Measurements from ENCODE around the gene AMT.

AMT gene

GRCh38 chr3:49422379-49423248 is at the start of gene AMT:
AMT (minus strand) TSS chr3:49422473; CDS start chr3:49422450, 23 bp downstream.
- no peak for DNase-seq

GRCh38 chr3:49470714-49471420 is 48.6 kb upstream of the AMT start:
- DNase-seq, result no peak

GRCh38 chr3:49469936-49470713 is 47.9 kb upstream of the AMT start, which contains the start of gene DAG1:
DAG1 (plus strand) TSS chr3:49470267; CDS start chr3:49510535, 40,268 bp downstream.
- DNase-seq, result peak; percentile 91

GRCh38 chr3:49469037-49469935 is 47.0 kb upstream of the AMT start:
- DNase-seq, result peak; percentile 46

- DNase-seq, result no peak
Measured at GRCh38 chr3:49466085-49466484, 43.8 kb upstream of the AMT start.

- DNase-seq, result no peak
Measured at GRCh38 chr3:49465270-49466034, 43.2 kb upstream of the AMT start.

GRCh38 chr3:49462222-49462621 is 39.9 kb upstream of the AMT start:
- DNase-seq, result no peak

GRCh38 chr3:49461443-49462171 is 39.3 kb upstream of the AMT start:
- DNase-seq, result no peak

GRCh38 chr3:49460956-49461355 is 38.7 kb upstream of the AMT start:
- no peak for DNase-seq

GRCh38 chr3:49460188-49460890 is 38.1 kb upstream of the AMT start:
- DNase-seq, result no peak

- DNase-seq, result no peak
Measured at GRCh38 chr3:49456466-49456865, 34.2 kb upstream of the AMT start.

GRCh38 chr3:49454898-49455681 is 32.8 kb upstream of the AMT start:
- DNase-seq, result no peak

- no peak for DNase-seq
Measured at GRCh38 chr3:49454458-49454857, 32.2 kb upstream of the AMT start.

GRCh38 chr3:49453621-49454020 is 31.3 kb upstream of the AMT start:
- DNase-seq, result no peak

GRCh38 chr3:49445391-49445790 is 23.1 kb upstream of the AMT start:
- no peak for DNase-seq

- DNase-seq, result no peak
Measured at GRCh38 chr3:49434731-49435130, 12.5 kb upstream of the AMT start.

- DNase-seq, result peak; percentile 38
Measured at GRCh38 chr3:49428752-49429080, 6.4 kb upstream of the AMT start.

- DNase-seq, result no peak
Measured at GRCh38 chr3:49427586-49427985, 5.3 kb upstream of the AMT start.

GRCh38 chr3:49424816-49425215 is 2.5 kb upstream of the AMT start:
- no peak for DNase-seq
